HL-60 (cell line): ENCODE results near the gene PMP22.

ENCODE experiments used
- DNase-seq, 2 experiments: peaks; one replicate each; pipeline ENCODE4 v3.0.0-alpha.2; 2010 to 2020; ENCODE audit warnings: low read depth in 1 of 2, low spot score in 1 of 2
- H3K27ac ChIP-seq: fragments of 250-450 bp; sonication (Bioruptor Pico); replicated peaks from 2 replicates; pipeline ENCODE4 v1.5.1; 2020; ENCODE audit warnings: mild to moderate bottlenecking, moderate library complexity
- H3K27me3 ChIP-seq: fragments of 250-450 bp; sonication (Bioruptor Pico); 2 replicates; pipeline ENCODE4 v1.5.1; 2021; ENCODE audit warnings: mild to moderate bottlenecking, moderate library complexity; ENCODE audit not compliant: insufficient read depth, poor library complexity, severe bottlenecking
- H3K4me3 ChIP-seq: replicated peaks from 2 replicates; pipeline ENCODE4 v1.5.1; 2011; ENCODE audit warnings: mild to moderate bottlenecking, control low read depth, low read length; ENCODE audit not compliant: insufficient read depth
- GABPA ChIP-seq: IDR thresholded peaks from 2 replicates; pipeline ENCODE4 v1.6.1; 2012; ENCODE audit warnings: low read depth
- POLR2AphosphoS5 ChIP-seq: IDR thresholded peaks from 2 replicates; pipeline ENCODE4 v1.6.1; 2012; ENCODE audit warnings: low read depth
- SPI1 ChIP-seq: IDR thresholded peaks from 2 replicates; pipeline ENCODE4 v1.6.1; 2012; ENCODE audit warnings: low read depth, mild to moderate bottlenecking, borderline replicate concordance
- TF ChIP-seq, protein P1 (sequence below): IDR thresholded peaks from one replicate; pipeline ENCODE4 v1.5.1; 2011; ENCODE audit warnings: low read length, control low read depth, inconsistent platforms; ENCODE audit not compliant: insufficient read depth
- TF ChIP-seq, protein P2 (sequence below): IDR thresholded peaks from 2 replicates; pipeline ENCODE4 v1.6.1; 2012; ENCODE audit warnings: low read depth; ENCODE audit not compliant: insufficient replicate concordance

Gene PMP22

DNA sequence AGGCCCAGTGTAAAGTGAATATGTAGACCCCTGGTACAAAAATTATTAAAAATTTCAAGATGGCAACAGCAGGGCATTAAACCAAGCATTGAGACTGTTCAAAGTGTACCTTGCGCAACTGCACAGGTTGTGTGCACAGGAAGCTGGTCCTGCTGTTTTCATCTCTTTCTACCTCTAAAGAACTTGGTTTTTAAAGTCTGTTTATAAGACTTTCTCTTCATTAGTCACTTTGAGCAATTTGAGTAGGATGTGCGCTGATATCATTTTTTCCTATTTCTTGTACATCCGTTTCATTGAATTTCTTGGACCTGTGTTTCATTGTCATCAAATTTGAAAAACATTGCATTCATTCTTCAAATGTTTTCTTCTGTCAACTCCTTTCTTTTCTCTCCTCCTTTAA lies 16.8 kb upstream of the PMP22 start:
- no peak for DNase-seq
- Histone ChIP-seq H3K27me3 (no peaks in the 10 kb centered on the region), H3K4me3 (no peak overlapping the region), H3K27ac (no peak overlapping the region)
- TF ChIP-seq, protein P1, sequence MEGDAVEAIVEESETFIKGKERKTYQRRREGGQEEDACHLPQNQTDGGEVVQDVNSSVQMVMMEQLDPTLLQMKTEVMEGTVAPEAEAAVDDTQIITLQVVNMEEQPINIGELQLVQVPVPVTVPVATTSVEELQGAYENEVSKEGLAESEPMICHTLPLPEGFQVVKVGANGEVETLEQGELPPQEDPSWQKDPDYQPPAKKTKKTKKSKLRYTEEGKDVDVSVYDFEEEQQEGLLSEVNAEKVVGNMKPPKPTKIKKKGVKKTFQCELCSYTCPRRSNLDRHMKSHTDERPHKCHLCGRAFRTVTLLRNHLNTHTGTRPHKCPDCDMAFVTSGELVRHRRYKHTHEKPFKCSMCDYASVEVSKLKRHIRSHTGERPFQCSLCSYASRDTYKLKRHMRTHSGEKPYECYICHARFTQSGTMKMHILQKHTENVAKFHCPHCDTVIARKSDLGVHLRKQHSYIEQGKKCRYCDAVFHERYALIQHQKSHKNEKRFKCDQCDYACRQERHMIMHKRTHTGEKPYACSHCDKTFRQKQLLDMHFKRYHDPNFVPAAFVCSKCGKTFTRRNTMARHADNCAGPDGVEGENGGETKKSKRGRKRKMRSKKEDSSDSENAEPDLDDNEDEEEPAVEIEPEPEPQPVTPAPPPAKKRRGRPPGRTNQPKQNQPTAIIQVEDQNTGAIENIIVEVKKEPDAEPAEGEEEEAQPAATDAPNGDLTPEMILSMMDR, result no peak
- TF ChIP-seq SPI1, result no peak
- no peak for TF ChIP-seq GABPA
- TF ChIP-seq POLR2AphosphoS5, result no peak
- TF ChIP-seq, protein P2, sequence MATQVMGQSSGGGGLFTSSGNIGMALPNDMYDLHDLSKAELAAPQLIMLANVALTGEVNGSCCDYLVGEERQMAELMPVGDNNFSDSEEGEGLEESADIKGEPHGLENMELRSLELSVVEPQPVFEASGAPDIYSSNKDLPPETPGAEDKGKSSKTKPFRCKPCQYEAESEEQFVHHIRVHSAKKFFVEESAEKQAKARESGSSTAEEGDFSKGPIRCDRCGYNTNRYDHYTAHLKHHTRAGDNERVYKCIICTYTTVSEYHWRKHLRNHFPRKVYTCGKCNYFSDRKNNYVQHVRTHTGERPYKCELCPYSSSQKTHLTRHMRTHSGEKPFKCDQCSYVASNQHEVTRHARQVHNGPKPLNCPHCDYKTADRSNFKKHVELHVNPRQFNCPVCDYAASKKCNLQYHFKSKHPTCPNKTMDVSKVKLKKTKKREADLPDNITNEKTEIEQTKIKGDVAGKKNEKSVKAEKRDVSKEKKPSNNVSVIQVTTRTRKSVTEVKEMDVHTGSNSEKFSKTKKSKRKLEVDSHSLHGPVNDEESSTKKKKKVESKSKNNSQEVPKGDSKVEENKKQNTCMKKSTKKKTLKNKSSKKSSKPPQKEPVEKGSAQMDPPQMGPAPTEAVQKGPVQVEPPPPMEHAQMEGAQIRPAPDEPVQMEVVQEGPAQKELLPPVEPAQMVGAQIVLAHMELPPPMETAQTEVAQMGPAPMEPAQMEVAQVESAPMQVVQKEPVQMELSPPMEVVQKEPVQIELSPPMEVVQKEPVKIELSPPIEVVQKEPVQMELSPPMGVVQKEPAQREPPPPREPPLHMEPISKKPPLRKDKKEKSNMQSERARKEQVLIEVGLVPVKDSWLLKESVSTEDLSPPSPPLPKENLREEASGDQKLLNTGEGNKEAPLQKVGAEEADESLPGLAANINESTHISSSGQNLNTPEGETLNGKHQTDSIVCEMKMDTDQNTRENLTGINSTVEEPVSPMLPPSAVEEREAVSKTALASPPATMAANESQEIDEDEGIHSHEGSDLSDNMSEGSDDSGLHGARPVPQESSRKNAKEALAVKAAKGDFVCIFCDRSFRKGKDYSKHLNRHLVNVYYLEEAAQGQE, result no peak

DNA sequence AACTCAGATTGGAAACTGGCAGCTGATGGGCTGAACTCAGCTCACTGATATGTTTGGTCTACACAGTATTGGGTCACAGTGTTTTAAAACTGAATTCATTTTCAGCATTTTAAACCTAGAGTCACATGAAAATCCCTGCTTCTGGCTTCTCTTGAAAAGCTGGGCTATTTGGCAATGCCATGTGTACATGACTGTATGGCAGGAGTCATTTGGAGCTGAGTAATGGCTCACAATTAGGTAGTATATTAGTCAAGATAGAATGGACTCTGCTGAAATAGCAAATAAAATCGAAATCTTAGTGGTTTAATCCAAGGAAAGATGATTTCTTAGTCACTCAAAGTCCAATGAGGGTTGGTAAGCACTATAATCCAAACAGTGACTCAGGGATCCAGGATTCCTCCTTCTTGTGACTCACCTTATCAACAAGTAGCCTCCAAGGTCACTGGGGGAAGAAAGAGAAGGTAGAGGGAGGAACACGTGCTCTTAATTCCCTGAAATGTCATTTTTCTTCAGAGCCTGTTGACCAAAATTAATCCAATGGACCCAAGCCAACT lies 13.9 kb upstream of the PMP22 start:
- TF ChIP-seq, protein P2, result no peak
- TF ChIP-seq GABPA, result no peak
- TF ChIP-seq, protein P1, result no peak
- TF ChIP-seq SPI1, result no peak
- no peak for TF ChIP-seq POLR2AphosphoS5
- Histone ChIP-seq H3K27ac (no peak overlapping the region), H3K27me3 (no peaks in the 10 kb centered on the region), H3K4me3 (no peak overlapping the region)
- DNase-seq, result no peak

DNA sequence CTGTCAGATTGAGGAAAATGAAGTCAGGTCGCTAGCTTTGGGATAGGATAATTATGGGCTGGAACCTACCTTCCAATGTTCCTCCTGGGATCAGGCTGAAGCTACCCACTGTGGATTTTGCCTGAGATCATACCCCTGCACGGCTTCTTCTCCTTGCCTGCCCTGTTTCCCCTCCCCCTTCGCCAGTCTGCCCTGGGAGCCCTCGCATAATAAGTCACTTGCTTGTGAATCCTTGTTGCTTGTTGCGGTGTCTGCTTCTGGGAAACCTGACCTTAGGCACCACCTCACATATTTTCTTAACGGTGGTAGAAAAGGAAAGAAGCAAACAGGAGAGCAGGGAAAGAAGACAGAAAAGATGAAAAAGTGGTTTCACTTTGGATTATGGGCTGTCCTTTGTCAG lies 13.3 kb upstream of the PMP22 start:
- TF ChIP-seq POLR2AphosphoS5 (no peak), SPI1 (no peak), GABPA (no peak)
- TF ChIP-seq, protein P2, result no peak
- TF ChIP-seq, protein P1, result no peak
- H3K27me3 ChIP-seq, result no peaks in the 10 kb centered on the region
- H3K27ac ChIP-seq, result no peak overlapping the region
- H3K4me3 ChIP-seq, result no peak overlapping the region
- no peak for DNase-seq
